NOMO-1 treated with dmso at 0.1 percent for 144 hours (cell line): ENCODE results near the gene HES1.
A peak's percentile ranks its signal among the peaks of the same experiment; 100 is the strongest.
"Not testable (repeated sequence)": the region's sequence is repeated elsewhere in the genome, so short reads cannot be mapped to it uniquely, and the experiment has no call there.

Experiments used
- DNase-seq: peaks from one replicate; lab custom pipeline; 2025; ENCODE audit not compliant: unreplicated experiment; lab: John Stamatoyannopoulos, UW

The HES1 gene

DNA sequence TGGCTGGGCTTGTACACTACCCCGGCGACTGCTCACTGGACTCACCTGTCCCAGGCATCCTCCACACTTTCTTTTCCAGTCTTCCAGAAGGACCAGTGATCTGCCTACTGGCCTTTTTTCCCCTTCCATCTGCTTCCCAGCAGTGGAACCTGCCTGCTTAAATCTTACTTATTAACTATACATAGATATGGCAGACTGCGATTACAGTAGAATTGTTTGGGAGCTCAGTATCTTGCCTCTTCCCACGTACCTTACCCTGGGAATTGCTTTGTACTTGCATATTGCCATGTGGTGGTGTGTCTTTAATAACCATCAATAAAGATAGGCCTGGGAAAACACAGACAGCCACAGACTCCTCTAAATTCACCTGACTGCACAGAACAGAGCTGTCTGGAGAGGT, 11.8 kb upstream of the HES1 start:
- DNase-seq, result no peak

DNA sequence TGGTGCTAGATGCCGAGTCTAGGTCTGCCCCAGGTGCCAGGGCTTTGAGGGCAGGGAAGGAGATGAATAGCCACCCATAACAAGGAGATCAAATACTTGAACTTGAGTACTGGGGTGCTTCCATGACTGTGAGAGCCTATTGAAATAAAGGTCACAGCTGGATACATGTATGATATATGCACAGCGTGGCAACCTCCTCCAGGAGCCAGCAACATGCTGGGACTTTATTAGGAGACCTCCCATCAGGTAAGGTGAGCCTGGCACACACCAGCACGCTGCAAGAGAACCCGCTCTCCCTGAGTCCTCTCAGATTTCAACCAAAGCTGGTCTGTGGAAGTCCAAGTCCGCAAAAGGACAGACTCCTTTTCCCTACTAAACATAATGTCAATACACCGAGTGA, 10.5 kb upstream of the HES1 start:
- no peak for DNase-seq

DNA sequence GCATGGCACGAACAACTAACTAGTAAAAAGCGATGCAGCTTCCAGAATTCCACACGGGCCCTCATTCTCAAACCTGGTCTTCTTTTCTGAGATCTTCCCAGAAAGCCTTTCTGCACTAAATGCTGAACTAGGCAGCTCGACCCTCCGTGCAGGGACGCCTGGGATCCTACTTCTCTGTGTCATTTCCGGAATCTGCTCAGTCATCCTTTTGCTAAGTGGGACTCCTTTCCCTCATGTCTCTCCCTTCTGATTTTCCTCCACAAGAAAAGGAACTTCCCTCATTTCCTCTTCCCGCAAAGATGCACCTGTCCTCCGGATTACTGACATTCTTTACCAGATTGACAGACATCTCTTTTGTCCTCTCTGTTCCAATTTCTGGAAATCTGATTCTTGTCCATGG, 9.2 kb upstream of the HES1 start:
- DNase-seq, result no peak

DNA sequence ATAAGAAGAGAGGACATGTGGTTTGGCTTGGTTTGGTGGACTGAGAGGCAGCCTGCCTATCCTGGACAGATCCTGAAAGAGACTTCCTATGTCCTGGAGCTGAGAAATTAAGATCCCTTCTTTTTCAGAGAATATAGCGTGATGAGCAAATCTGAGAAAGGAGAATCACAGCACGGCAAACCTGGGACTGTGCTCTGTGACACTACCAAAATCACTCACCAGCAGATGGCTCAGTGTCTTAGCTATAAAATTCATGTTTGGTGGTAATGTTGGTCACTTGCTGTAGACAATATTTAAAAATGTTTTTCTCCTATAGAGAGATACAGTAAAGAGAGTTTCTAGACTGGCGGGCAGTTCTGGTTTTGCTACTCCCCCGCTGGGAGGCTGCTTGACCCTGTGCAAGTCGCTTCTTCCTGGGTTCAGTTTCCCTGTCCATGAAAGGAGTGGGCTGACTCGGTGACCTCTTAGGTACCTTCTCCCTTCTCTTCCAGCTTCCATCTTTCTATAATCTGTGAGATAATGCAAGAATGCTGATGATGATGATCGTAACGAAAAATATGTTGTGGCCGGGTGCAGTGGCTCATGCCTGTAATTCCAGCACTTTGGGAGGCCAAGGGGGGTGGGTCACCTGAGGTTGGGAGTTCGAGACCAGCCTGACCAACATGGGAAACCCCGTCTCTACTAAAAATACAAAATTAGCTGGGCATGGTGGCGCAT, 7.6 kb upstream of the HES1 start:
- no peak for DNase-seq

- not testable (repeated sequence) for DNase-seq
Observed at GRCh38 chr3:194128919-194129295, 7.0 kb upstream of the HES1 start.

- DNase-seq, result no peak
Observed at GRCh38 chr3:194129581-194130133, 6.3 kb upstream of the HES1 start.

GRCh38 chr3:194130188-194130587, 5.8 kb upstream of the HES1 start:
- DNase-seq, result no peak

- DNase-seq, result no peak
Observed at GRCh38 chr3:194130807-194131589, 5.0 kb upstream of the HES1 start.

DNA sequence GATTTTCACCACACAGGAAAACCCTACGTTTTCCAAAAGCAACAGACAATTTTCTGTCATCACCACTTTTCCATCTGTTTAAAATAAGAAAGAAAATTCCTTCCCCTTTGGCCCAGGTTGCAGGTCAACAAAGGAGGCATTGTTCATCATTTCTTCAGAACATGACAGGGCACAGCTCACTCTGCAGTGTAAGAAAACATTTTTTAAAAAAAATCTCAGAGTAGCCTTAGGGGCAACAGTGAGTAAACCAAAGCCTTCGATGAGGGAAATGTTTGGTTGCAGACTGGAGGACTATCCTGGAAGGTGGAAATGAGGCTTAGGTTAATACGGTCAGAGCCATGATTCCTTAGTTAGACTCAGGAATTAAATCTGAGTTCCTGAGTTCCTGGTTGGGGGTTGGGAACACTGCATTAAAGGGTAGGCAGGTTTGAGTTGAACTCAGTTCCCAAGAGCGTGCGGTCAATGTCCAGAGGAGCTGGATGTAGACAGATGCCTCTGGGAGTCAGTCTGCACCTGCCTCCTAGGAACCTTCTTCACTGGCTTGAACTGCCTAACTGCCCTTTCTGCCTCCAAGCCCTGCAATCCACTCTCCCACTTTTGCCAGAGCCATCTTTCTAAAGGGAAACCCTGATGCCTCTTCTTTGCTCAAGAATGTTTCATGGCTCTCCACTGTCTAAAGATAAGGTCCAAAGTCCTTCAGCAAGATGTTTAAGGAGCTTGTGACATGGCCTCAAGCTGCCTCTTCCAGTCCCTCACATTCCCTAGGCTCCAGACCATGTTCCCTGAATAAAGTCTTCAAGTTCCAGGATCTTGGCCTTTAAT, 3.3 kb upstream of the HES1 start:
- no peak for DNase-seq

DNA sequence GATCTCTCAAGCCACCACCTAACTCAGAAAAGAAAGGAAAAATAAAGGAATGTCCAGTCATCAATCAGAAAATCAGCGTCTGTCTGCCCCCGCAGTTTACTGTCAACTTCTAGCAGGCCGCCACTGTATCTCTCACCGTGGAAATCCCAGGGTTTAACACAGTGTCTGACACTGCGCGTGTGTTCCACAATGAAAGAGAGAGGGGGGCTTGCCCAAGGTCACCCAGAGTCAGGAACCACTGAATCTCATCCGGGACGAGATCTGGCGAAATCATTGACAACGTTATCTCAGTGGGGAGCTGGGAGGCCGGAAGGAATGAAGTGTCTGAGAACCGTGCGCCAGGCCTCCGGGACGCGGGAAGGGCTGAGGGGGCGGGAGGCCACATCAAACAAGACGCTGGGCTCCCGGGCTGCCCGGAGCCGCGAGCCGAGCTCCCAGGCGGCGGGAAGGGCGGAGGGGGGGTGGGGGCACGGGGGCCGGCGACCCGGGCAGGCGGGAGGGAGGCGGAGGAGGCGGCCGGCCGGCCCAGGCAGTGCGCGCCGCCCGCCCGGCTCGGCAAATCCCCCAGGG, 2.2 kb upstream of the HES1 start:
- DNase-seq, result no peak

GRCh38 chr3:194134231-194134756, 1.7 kb upstream of the HES1 start:
- DNase-seq, result peak; percentile 71

DNA sequence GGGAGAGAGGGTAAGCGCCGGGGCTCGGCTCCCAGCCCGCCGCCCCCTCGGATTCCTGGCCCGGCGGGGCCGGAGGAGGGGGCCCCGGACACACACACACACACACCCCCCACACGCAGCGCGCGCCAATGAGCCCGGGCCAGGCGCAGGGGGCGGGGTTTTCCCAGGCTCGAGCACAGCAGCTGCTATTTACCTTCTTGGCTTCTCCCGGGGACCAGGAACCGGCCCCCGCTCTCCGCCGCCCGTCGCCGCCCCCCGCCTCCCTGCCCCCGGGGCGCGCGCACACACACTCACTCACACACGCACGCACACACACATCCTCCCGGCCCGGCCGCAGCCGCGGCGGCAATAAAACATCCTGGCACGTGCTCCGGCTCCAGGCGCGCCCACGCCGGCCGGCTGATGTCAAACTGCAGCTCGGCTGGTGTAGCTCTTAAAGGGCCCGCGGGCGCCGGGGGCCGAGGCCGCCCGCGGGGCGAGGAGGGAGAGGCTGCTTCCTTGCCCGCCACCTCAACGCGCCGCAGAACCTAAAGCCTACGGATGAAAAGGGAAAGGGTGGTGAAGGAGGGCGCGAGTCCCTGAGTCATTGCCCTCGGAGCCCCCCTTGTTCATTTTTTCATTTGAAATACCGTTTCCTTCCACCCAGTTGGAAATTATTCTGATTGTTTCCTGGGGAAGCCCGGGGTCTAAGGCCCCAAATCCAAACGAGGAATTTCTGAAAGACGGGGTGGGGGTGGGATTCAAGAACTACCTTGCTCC, 1.0 kb upstream of the HES1 start:
- peak; percentile 98 for DNase-seq

GRCh38 chr3:194135516-194135805, 487 bp upstream of the HES1 start:
- DNase-seq, result no peak

GRCh38 chr3:194136519-194137007, 615 bp downstream of the HES1 start:
- DNase-seq, result no peak

GRCh38 chr3:194137008-194137505, 1.1 kb downstream of the HES1 start:
- no peak for DNase-seq

- peak; percentile 50 for DNase-seq
Observed at GRCh38 chr3:194137506-194138474, 1.8 kb downstream of the HES1 start.

- no peak for DNase-seq
Observed at GRCh38 chr3:194138732-194139070, 2.8 kb downstream of the HES1 start.

GRCh38 chr3:194139071-194139813, 3.3 kb downstream of the HES1 start:
- DNase-seq, result no peak
